Tibial artery (tissue), 4 donors: ENCODE data around the gene DNASE2B.

ENCODE experiments used
- DNase-seq, 2 donors: peaks; one replicate each; pipeline ENCODE4 v3.0.0-alpha.2; 2019
- H3K27ac ChIP-seq, 2 donors: fragments of 200-600 bp; sonication (generic) in 1 of 2; 1 replicate in 1 of 2; 2 replicates in 1 of 2; pipeline ENCODE4 v1.5.1; 2018 to 2019; ENCODE audit warnings: mild to moderate bottlenecking in 1 of 2
- H3K27me3 ChIP-seq, 2 donors: fragments of 200-600 bp; sonication (generic) in 1 of 2; one replicate each; pipeline versions ENCODE4 v1.5.1 to v1.6.0; 2016 to 2019
- H3K36me3 ChIP-seq, 3 donors: fragments of 200-600 bp; sonication (generic) in 2 of 3; one replicate each; pipeline ENCODE4 v1.5.1; 2016 to 2019; ENCODE audit warnings: mild to moderate bottlenecking in 2 of 3
- H3K4me1 ChIP-seq, 4 donors: fragments of 200-600 bp; sonication (generic) in 2 of 4; 1 replicate in 3 of 4; 2 replicates in 1 of 4; pipeline ENCODE4 v1.5.1; 2016 to 2019
- H3K4me3 ChIP-seq, 2 donors: fragments of 200-600 bp; sonication (generic) in 1 of 2; 1 replicate in 1 of 2; 2 replicates in 1 of 2; pipeline ENCODE4 v1.5.1; 2018 to 2019; ENCODE audit warnings: mild to moderate bottlenecking in 2 of 2
- H3K9me3 ChIP-seq, 3 donors: fragments of 200-600 bp; sonication (generic) in 1 of 3; one replicate each; pipeline ENCODE4 v1.5.1; 2016 to 2019
- intact Hi-C: fragments of 100-400 bp; cut with DNase I; formaldehyde crosslinking; loops from one replicate; pipeline ENCODE4 v1.15.0; 2023; ENCODE audit warnings: low total_unique reads
- TF ChIP-seq, protein P1 (sequence below), 2 experiments: fragments of 200-600 bp in 1 of 2; fragments of 450-650 bp in 1 of 2; IDR thresholded peaks; one replicate each; pipeline ENCODE4 v1.5.1; 2017 to 2019; ENCODE audit warnings: antibody characterized with exemption in 2 of 2, mild to moderate bottlenecking in 1 of 2, moderate library complexity in 1 of 2

DNASE2B gene

DNA sequence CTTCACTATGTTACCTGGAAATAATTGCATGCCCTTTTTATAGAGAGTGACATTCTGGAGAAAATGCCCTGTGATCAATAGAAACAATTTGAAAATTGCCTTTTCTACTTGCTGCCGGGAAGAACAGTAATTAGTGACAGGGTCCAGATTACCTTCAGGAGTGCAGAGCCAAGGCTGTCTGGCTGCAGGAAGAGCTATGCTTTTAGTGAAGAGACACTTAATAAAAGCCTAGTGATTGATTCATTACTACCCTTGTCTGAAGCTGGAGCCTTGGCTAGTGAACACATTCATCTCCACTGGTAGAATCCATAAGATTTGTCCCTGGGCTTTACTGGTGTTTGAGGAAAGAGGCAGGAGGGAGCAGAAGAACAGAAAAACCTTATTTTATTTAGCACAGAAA is 12.9 kb upstream of the DNASE2B start:
- no peaks in the 10 kb centered on the region for H3K36me3 ChIP-seq
- TF ChIP-seq, protein P1, sequence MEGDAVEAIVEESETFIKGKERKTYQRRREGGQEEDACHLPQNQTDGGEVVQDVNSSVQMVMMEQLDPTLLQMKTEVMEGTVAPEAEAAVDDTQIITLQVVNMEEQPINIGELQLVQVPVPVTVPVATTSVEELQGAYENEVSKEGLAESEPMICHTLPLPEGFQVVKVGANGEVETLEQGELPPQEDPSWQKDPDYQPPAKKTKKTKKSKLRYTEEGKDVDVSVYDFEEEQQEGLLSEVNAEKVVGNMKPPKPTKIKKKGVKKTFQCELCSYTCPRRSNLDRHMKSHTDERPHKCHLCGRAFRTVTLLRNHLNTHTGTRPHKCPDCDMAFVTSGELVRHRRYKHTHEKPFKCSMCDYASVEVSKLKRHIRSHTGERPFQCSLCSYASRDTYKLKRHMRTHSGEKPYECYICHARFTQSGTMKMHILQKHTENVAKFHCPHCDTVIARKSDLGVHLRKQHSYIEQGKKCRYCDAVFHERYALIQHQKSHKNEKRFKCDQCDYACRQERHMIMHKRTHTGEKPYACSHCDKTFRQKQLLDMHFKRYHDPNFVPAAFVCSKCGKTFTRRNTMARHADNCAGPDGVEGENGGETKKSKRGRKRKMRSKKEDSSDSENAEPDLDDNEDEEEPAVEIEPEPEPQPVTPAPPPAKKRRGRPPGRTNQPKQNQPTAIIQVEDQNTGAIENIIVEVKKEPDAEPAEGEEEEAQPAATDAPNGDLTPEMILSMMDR (IDR thresholded peaks at IDR 0.05) = no peak
- H3K4me1 ChIP-seq = no peaks in the 10 kb centered on the region
- no peaks in the 10 kb centered on the region for H3K9me3 ChIP-seq
- intact Hi-C loops = no loop called here
- no peak for DNase-seq
- H3K4me3 ChIP-seq = no peak overlapping the region
- H3K27ac ChIP-seq = no peak overlapping the region
- H3K27me3 ChIP-seq = no peaks in the 10 kb centered on the region

DNA sequence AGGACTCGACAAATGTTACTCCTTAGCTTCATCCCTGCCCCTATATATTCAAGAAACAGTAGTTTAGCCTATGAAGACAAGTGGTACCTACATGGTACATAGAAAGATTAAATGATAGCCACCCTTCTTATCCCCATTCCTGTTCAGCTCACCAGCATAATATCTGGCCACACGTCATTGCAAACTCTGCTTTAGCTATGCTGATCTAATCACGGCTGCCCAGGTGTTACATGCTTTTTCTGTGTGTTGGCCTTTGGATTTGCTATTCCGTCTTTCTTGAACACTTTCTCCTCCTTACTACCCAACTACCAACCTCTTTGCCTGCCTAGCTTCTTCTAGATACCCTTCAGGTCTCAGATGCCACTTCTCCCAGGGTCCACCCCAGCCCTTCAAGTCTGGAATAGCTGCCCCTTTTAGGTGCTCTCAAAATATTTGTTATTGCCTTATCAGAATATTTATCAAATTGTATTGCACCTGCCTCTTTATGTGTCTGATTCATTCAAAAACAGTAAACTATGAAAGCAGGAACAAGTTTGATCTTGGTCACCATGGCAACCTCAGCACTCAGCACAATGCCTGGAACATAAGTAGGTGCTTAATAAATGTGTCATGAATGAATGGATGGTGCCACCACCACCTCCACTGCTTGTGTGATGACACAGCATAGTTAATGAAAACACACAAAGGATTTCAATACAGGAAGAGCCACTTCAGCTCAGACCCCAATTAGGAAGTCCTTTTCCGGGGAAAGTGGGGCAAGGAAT is 11.4 kb upstream of the DNASE2B start:
- Histone ChIP-seq H3K4me1 (no peaks in the 10 kb centered on the region), H3K4me3 (no peak overlapping the region), H3K27ac (no peak overlapping the region), H3K9me3 (no peaks in the 10 kb centered on the region), H3K27me3 (no peaks in the 10 kb centered on the region), H3K36me3 (no peaks in the 10 kb centered on the region)
- intact Hi-C loops = no loop called here
- DNase-seq = no peak
- TF ChIP-seq, protein P1 (IDR thresholded peaks at IDR 0.05) = no peak

DNA sequence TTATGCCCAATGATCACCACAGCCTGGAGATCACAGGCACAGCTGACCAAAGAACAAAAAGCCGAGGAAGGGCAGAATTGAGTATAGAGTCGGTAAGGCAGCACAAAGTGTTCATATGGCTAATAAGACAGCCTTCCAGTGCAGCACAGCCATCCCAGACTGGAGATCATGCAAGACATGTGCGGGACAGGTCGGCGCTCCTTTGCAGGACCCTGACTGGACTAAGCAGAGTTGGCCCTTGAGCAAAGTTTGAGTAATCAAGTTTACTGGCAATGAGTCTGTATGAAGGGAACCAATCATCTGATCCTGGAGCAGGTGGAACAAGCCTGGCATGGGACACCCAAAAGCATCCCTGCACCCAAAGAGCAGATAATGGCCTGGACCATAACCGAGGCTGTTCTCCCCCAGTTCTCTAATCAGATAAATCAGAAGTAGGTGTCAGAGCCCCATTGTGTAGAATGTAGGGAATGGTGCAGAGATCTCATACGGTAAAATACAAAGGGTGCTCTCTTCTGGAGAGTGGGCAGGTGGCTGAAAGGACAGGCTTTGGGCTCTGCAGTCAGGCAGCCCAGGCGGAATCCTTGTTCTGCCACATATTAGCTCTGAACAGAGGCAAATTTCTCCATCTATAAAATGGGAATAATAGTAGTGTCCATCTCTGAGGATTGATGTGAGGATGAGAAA is 10.7 kb upstream of the DNASE2B start:
- Histone ChIP-seq H3K27ac (no peak overlapping the region), H3K36me3 (no peaks in the 10 kb centered on the region), H3K4me1 (no peaks in the 10 kb centered on the region), H3K9me3 (no peaks in the 10 kb centered on the region), H3K4me3 (no peak overlapping the region), H3K27me3 (no peaks in the 10 kb centered on the region)
- intact Hi-C loops = no loop called here
- TF ChIP-seq, protein P1 (IDR thresholded peaks at IDR 0.05) = peak in 1 of 2 experiments; percentile 13
- no peak for DNase-seq

DNA sequence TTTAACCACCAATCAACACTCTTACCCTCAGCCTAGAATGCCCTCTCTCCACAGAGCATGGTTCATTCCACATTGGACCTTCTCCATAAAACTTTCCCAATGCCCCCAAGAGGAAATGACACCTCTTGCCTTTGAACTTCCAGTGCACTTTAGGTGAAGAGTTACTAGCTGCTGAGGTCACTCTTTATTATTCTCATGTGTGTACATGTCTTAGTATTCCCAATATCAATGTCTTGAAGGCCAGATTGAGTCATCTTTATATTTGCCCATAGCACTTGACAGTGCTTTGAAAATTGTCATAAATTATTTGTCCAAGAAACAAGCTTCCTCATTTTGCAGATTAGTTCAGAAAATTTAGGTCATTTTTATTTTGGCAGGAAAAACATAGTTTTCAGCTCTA is 8.1 kb upstream of the DNASE2B start:
- TF ChIP-seq, protein P1 (IDR thresholded peaks at IDR 0.05) = no peak
- intact Hi-C loops = no loop called here
- no peak for DNase-seq
- H3K27me3 ChIP-seq = no peaks in the 10 kb centered on the region
- H3K4me1 ChIP-seq = no peaks in the 10 kb centered on the region
- H3K9me3 ChIP-seq = no peaks in the 10 kb centered on the region
- H3K36me3 ChIP-seq = no peaks in the 10 kb centered on the region
- H3K27ac ChIP-seq = no peak overlapping the region
- no peak overlapping the region for H3K4me3 ChIP-seq

DNA sequence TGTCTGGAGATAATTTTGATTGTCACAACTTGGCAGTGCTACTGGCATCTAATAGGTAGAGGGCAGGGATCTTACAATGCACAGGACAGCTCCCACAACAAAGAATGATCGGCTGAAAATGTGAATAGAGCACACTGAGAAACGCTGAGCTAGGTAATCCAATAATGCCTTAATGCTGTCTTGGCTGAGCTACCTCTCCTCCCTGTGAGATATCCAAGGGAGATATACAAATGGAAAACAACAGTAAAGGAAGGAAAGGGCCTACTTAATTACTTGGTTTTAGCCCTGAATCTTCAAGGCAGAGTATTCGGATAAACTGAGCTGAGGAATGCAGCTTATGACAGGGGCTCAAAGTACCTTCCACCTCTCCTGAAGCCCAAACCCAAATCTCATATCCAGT is 2.9 kb downstream of the DNASE2B start:
- no peaks in the 10 kb centered on the region for H3K4me1 ChIP-seq
- no peaks in the 10 kb centered on the region for H3K27me3 ChIP-seq
- H3K27ac ChIP-seq = no peak overlapping the region
- H3K9me3 ChIP-seq = no peaks in the 10 kb centered on the region
- no peak for DNase-seq
- intact Hi-C loops = no loop called here
- no peak overlapping the region for H3K4me3 ChIP-seq
- TF ChIP-seq, protein P1 (IDR thresholded peaks at IDR 0.05) = no peak
- H3K36me3 ChIP-seq = no peaks in the 10 kb centered on the region
